HEK293 (cell line): ENCODE measurements around the gene ASXL1.

Source experiments
- BCL11B ChIP-seq: fragments of 450-650 bp; formaldehyde crosslinking; IDR thresholded peaks from 2 replicates; pipeline ENCODE4 v1.5.1; 2016; ENCODE audit warnings: low read depth, missing biosample characterization, missing genetic modification characterization
- GFI1B ChIP-seq: fragments of 450-650 bp; formaldehyde crosslinking; IDR thresholded peaks from 2 replicates; pipeline ENCODE4 v1.5.1; 2016; ENCODE audit warnings: missing biosample characterization, missing genetic modification characterization
- MEIS1 ChIP-seq: sonication (generic); formaldehyde crosslinking; IDR thresholded peaks from 2 replicates; pipeline ENCODE4 v1.8.1; 2022; ENCODE audit warnings: missing genetic modification reagents, mild to moderate bottlenecking, borderline replicate concordance
- SETDB1 ChIP-seq: IDR thresholded peaks from one replicate; pipeline ENCODE4 v1.6.1; 2017; ENCODE audit warnings: mild to moderate bottlenecking, low read length, moderate library complexity, mixed read lengths; ENCODE audit not compliant: insufficient read length
- TRIM28 ChIP-seq: IDR thresholded peaks from 2 replicates; pipeline ENCODE4 v1.6.1; 2011; ENCODE audit warnings: low read length, control low read depth, borderline replicate concordance
- ZBTB48 ChIP-seq: fragments of 450-650 bp; formaldehyde crosslinking; IDR thresholded peaks from 2 replicates; pipeline ENCODE4 v1.5.1; 2016; ENCODE audit warnings: missing biosample characterization, missing genetic modification characterization
- ZBTB8A ChIP-seq: fragments of 450-650 bp; formaldehyde crosslinking; IDR thresholded peaks from 2 replicates; pipeline ENCODE4 v1.5.1; 2016; ENCODE audit warnings: missing biosample characterization, missing genetic modification characterization
- ZNF112 ChIP-seq: fragments of 450-650 bp; formaldehyde crosslinking; IDR thresholded peaks from 2 replicates; pipeline ENCODE4 v1.5.0; 2017; ENCODE audit warnings: missing biosample characterization, missing genetic modification characterization
- ZNF138 ChIP-seq: fragments of 450-650 bp; formaldehyde crosslinking; IDR thresholded peaks from 2 replicates; pipeline ENCODE4 v1.5.1; 2016; ENCODE audit warnings: missing biosample characterization, missing genetic modification characterization, borderline replicate concordance
- ZNF23 ChIP-seq: fragments of 450-650 bp; formaldehyde crosslinking; IDR thresholded peaks from 2 replicates; pipeline ENCODE4 v1.5.1; 2016; ENCODE audit warnings: missing biosample characterization, missing genetic modification characterization, borderline replicate concordance
- ZNF274 ChIP-seq, 2 experiments: fragments of 200-500 bp in 1 of 2; fragments of 450-650 bp in 1 of 2; sonication (Bioruptor generic) in 1 of 2; formaldehyde crosslinking in 1 of 2; IDR thresholded peaks; 2 replicates each; pipeline versions ENCODE4 v1.5.1 to v1.6.1; 2014 to 2016; ENCODE audit warnings: borderline replicate concordance in 1 of 2, inconsistent platforms in 1 of 2, low read length in 1 of 2, missing biosample characterization in 1 of 2, missing genetic modification characterization in 1 of 2
- ZNF335 ChIP-seq: fragments of 450-650 bp; formaldehyde crosslinking; conservative IDR thresholded peaks from 2 replicates; pipeline ENCODE4 v1.5.1; 2016; ENCODE audit warnings: missing biosample characterization, missing genetic modification characterization
- ZNF341 ChIP-seq: fragments of 450-650 bp; formaldehyde crosslinking; IDR thresholded peaks from 2 replicates; pipeline ENCODE4; 2016; ENCODE audit warnings: low read depth, missing biosample characterization, missing genetic modification characterization
- ZNF354C ChIP-seq: fragments of 450-650 bp; formaldehyde crosslinking; IDR thresholded peaks from 2 replicates; pipeline ENCODE4 v1.5.1; 2016; ENCODE audit warnings: missing biosample characterization, missing genetic modification characterization, low read depth, borderline replicate concordance
- ZNF510 ChIP-seq: fragments of 450-650 bp; formaldehyde crosslinking; IDR thresholded peaks from 2 replicates; pipeline ENCODE4 v1.5.1; 2018; ENCODE audit warnings: mild to moderate bottlenecking, missing genetic modification characterization, missing biosample characterization; ENCODE audit not compliant: insufficient replicate concordance
- ZNF560 ChIP-seq: fragments of 450-650 bp; formaldehyde crosslinking; IDR thresholded peaks from 2 replicates; pipeline ENCODE4 v1.5.1; 2017; ENCODE audit warnings: missing biosample characterization, missing genetic modification characterization, borderline replicate concordance
- ZNF664 ChIP-seq: fragments of 450-650 bp; formaldehyde crosslinking; IDR thresholded peaks from 2 replicates; pipeline ENCODE4 v1.5.1; 2016; ENCODE audit warnings: missing biosample characterization, missing genetic modification characterization
- ZSCAN16 ChIP-seq: fragments of 450-650 bp; formaldehyde crosslinking; IDR thresholded peaks from 2 replicates; pipeline ENCODE4 v1.5.1; 2016; ENCODE audit warnings: missing biosample characterization, missing genetic modification characterization
- ZXDB ChIP-seq: fragments of 450-650 bp; formaldehyde crosslinking; IDR thresholded peaks from 2 replicates; pipeline ENCODE4 v1.5.1; 2016; ENCODE audit warnings: missing biosample characterization, missing genetic modification characterization
- TF ChIP-seq, protein P1 (sequence below): fragments of 450-650 bp; formaldehyde crosslinking; IDR thresholded peaks from 2 replicates; pipeline ENCODE4 v1.5.1; 2016; ENCODE audit warnings: missing biosample characterization, missing genetic modification characterization
- TF ChIP-seq, protein P2 (sequence below): fragments of 450-650 bp; formaldehyde crosslinking; IDR thresholded peaks from 2 replicates; pipeline ENCODE4; 2016; ENCODE audit warnings: missing biosample characterization, missing genetic modification characterization
- TF ChIP-seq, protein P3 (sequence below): fragments of 450-650 bp; formaldehyde crosslinking; IDR thresholded peaks from 2 replicates; pipeline ENCODE4 v1.5.1; 2016; ENCODE audit warnings: missing biosample characterization, missing genetic modification characterization
- TF ChIP-seq, protein P4 (sequence below): fragments of 450-650 bp; formaldehyde crosslinking; IDR thresholded peaks from 2 replicates; pipeline ENCODE4 v1.5.1; 2016; ENCODE audit warnings: missing biosample characterization, missing genetic modification characterization
- TF ChIP-seq, protein P5 (sequence below): fragments of 450-650 bp; formaldehyde crosslinking; IDR thresholded peaks from 2 replicates; pipeline ENCODE4 v1.5.1; 2016; ENCODE audit warnings: missing biosample characterization, missing genetic modification characterization, borderline replicate concordance
- TF ChIP-seq, protein P6 (sequence below): fragments of 450-650 bp; IDR thresholded peaks from 2 replicates; pipeline ENCODE4 v1.5.1; 2018; ENCODE audit warnings: missing biosample characterization, missing genetic modification characterization

Gene ASXL1

DNA sequence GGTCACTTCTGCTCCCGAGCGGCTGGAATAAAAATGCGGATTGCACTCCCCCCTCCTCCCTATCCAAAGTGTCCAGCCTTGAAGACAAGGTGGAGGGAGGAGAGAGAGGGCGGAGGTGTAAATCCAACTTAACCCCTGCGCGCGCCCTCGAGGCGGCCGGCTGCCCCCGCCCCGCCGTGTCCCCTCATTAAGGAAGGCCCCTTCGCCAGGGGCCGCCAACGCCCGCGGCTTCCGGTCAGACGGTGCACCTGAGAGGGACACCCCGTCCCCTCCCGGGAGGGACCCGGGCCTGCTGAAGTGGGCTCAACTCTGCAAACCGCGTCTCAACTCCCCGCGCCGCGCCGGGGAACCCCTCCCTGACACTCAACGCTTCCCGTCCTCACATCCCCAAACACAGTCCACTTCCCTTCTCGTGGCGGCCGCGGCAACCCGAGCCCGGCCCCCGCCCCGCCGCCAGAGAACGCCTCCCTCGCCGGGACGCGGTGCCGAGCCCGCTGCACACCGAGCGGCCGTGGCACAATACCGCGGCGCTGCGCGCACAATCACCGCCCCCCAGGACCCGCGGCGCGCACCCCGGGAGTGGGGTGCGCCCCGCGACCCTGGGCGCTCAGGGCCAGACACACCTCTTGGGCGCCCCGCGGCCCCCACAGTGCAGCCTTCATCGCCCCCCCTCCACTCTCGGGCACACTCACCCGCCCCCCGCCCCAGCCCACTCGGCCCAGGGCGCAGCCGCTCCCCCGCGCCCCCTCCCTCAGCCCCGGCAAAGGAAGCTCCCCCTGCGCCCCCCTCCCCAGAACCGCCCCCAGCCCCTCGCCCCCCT is 124.5 kb downstream of the ASXL1 start (continued):
- TF ChIP-seq ZNF274 (IDR thresholded peaks at IDR 0.05; ENCODE audit: low read length), result no peak
- TF ChIP-seq ZNF274 (tag by site-specific recombination; IDR thresholded peaks at IDR 0.05; ENCODE audit: borderline replicate concordance), result no peak
- peak; percentile 40; the same call in 1 of the 2 replicates for TF ChIP-seq ZBTB8A (tag by site-specific recombination)
- no peak for TF ChIP-seq TRIM28
- TF ChIP-seq ZXDB (tag by site-specific recombination), result 0 out of 2 replicates have a peak, but pooled peaks have one; percentile 21
- TF ChIP-seq, protein P1, sequence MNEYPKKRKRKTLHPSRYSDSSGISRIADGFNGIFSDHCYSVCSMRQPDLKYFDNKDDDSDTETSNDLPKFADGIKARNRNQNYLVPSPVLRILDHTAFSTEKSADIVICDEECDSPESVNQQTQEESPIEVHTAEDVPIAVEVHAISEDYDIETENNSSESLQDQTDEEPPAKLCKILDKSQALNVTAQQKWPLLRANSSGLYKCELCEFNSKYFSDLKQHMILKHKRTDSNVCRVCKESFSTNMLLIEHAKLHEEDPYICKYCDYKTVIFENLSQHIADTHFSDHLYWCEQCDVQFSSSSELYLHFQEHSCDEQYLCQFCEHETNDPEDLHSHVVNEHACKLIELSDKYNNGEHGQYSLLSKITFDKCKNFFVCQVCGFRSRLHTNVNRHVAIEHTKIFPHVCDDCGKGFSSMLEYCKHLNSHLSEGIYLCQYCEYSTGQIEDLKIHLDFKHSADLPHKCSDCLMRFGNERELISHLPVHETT (tag by site-specific recombination), result no peak
- TF ChIP-seq, protein P2, sequence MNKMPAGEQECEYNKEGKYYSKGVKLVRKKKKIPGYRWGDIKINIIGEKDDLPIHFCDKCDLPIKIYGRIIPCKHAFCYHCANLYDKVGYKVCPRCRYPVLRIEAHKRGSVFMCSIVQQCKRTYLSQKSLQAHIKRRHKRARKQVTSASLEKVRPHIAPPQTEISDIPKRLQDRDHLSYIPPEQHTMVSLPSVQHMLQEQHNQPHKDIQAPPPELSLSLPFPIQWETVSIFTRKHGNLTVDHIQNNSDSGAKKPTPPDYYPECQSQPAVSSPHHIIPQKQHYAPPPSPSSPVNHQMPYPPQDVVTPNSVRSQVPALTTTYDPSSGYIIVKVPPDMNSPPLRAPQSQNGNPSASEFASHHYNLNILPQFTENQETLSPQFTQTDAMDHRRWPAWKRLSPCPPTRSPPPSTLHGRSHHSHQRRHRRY (tag by site-specific recombination), result no peak
- no peak for TF ChIP-seq SETDB1
- TF ChIP-seq, protein P3, sequence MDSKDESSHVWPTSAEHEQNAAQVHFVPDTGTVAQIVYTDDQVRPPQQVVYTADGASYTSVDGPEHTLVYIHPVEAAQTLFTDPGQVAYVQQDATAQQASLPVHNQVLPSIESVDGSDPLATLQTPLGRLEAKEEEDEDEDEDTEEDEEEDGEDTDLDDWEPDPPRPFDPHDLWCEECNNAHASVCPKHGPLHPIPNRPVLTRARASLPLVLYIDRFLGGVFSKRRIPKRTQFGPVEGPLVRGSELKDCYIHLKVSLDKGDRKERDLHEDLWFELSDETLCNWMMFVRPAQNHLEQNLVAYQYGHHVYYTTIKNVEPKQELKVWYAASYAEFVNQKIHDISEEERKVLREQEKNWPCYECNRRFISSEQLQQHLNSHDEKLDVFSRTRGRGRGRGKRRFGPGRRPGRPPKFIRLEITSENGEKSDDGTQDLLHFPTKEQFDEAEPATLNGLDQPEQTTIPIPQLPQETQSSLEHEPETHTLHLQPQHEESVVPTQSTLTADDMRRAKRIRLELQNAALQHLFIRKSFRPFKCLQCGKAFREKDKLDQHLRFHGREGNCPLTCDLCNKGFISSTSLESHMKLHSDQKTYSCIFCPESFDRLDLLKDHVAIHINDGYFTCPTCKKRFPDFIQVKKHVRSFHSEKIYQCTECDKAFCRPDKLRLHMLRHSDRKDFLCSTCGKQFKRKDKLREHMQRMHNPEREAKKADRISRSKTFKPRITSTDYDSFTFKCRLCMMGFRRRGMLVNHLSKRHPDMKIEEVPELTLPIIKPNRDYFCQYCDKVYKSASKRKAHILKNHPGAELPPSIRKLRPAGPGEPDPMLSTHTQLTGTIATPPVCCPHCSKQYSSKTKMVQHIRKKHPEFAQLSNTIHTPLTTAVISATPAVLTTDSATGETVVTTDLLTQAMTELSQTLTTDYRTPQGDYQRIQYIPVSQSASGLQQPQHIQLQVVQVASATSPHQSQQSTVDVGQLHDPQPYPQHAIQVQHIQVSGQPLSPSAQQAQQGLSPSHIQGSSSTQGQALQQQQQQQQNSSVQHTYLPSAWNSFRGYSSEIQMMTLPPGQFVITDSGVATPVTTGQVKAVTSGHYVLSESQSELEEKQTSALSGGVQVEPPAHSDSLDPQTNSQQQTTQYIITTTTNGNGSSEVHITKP (tag by site-specific recombination), result 0 out of 2 replicates have a peak, but pooled peaks have one; percentile 39
- TF ChIP-seq, protein P4, sequence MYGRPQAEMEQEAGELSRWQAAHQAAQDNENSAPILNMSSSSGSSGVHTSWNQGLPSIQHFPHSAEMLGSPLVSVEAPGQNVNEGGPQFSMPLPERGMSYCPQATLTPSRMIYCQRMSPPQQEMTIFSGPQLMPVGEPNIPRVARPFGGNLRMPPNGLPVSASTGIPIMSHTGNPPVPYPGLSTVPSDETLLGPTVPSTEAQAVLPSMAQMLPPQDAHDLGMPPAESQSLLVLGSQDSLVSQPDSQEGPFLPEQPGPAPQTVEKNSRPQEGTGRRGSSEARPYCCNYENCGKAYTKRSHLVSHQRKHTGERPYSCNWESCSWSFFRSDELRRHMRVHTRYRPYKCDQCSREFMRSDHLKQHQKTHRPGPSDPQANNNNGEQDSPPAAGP, result peak; percentile 59; the same call in 1 of the 2 replicates
- no peak for TF ChIP-seq ZNF664 (tag by site-specific recombination)
- no peak for TF ChIP-seq ZNF560 (tag by site-specific recombination)
- no peak for TF ChIP-seq ZNF335
- TF ChIP-seq BCL11B, result no peak
- TF ChIP-seq ZNF341 (tag by site-specific recombination), result no peak
- no peak for TF ChIP-seq ZSCAN16 (tag by site-specific recombination)
- TF ChIP-seq ZNF354C (tag by site-specific recombination), result no peak
- no peak for TF ChIP-seq ZNF138 (tag by site-specific recombination)
- no peak for TF ChIP-seq MEIS1
- TF ChIP-seq ZNF112 (tag by site-specific recombination), result no peak
- TF ChIP-seq ZBTB48 (tag by site-specific recombination), result peak; percentile 70; the same call in 1 of the 2 replicates
- TF ChIP-seq ZNF510, result no peak
- TF ChIP-seq, protein P5, sequence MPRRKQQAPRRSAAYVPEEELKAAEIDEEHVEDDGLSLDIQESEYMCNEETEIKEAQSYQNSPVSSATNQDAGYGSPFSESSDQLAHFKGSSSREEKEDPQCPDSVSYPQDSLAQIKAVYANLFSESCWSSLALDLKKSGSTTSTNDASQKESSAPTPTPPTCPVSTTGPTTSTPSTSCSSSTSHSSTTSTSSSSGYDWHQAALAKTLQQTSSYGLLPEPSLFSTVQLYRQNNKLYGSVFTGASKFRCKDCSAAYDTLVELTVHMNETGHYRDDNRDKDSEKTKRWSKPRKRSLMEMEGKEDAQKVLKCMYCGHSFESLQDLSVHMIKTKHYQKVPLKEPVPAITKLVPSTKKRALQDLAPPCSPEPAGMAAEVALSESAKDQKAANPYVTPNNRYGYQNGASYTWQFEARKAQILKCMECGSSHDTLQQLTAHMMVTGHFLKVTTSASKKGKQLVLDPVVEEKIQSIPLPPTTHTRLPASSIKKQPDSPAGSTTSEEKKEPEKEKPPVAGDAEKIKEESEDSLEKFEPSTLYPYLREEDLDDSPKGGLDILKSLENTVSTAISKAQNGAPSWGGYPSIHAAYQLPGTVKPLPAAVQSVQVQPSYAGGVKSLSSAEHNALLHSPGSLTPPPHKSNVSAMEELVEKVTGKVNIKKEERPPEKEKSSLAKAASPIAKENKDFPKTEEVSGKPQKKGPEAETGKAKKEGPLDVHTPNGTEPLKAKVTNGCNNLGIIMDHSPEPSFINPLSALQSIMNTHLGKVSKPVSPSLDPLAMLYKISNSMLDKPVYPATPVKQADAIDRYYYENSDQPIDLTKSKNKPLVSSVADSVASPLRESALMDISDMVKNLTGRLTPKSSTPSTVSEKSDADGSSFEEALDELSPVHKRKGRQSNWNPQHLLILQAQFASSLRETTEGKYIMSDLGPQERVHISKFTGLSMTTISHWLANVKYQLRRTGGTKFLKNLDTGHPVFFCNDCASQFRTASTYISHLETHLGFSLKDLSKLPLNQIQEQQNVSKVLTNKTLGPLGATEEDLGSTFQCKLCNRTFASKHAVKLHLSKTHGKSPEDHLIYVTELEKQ (tag by site-specific recombination), result no peak
- TF ChIP-seq ZNF23 (tag by site-specific recombination), result no peak
- TF ChIP-seq, protein P6, sequence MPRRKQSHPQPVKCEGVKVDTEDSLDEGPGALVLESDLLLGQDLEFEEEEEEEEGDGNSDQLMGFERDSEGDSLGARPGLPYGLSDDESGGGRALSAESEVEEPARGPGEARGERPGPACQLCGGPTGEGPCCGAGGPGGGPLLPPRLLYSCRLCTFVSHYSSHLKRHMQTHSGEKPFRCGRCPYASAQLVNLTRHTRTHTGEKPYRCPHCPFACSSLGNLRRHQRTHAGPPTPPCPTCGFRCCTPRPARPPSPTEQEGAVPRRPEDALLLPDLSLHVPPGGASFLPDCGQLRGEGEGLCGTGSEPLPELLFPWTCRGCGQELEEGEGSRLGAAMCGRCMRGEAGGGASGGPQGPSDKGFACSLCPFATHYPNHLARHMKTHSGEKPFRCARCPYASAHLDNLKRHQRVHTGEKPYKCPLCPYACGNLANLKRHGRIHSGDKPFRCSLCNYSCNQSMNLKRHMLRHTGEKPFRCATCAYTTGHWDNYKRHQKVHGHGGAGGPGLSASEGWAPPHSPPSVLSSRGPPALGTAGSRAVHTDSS (tag by site-specific recombination), result no peak
- no peak for TF ChIP-seq GFI1B (tag by site-specific recombination)
